ENCODE results near the gene CFAP57. TPM values are rescaled to one million over a fixed set of nuclear protein-coding genes. Genes with fewer than 3 reads are reported as not detected.

Gene CFAP57
- total and polyA plus RNA-seq, 9 of the 15 experiments (the other 6 are each of a cell fraction or from before 2014, with no cell fraction given), result 0.04 to 0.22 (median 0.07) TPM; not detected in 3

GRCh38 chr1:43227143-43227764 lies 55.1 kb downstream of the CFAP57 start (continued):
- TF ChIP-seq ZNF175 (CRISPR knock-in tag; IDR thresholded peaks at IDR 0.05; ENCODE audit: low read depth) (no peak), KLF1 (tag; IDR thresholded peaks at IDR 0.05) (no peak), ZMIZ1 (IDR thresholded peaks at IDR 0.05; ENCODE audit: low read depth in 2 of 2, low read length in 2 of 2) (no peak), BRF1 (IDR thresholded peaks at IDR 0.05; ENCODE audit: borderline replicate concordance, extremely low read depth, insufficient read length) (no peak), TSHZ1 (CRISPR knock-in tag; IDR thresholded peaks at IDR 0.05) (no peak), RFX7 (CRISPR knock-in tag; IDR thresholded peaks at IDR 0.05) (no peak), VEZF1 (CRISPR knock-in tag; IDR thresholded peaks at IDR 0.05) (no peak), RCOR1 (IDR thresholded peaks at IDR 0.05; ENCODE audit: borderline replicate concordance in 1 of 2, low read depth in 2 of 2, low read length in 2 of 2) (peak in 1 of 2 experiments; percentile 44; a peak in 1 of 4 replicates), TGIF2 (CRISPR knock-in tag; IDR thresholded peaks at IDR 0.05) (no peak), SMAD1 (IDR thresholded peaks at IDR 0.05; ENCODE audit: low read depth, low read length, partially characterized antibody) (no peak), MAFG (tag; conservative IDR thresholded peaks at IDR 0.05) (peak; percentile 74), MAX (CRISPR knock-in tag; IDR thresholded peaks at IDR 0.05) (peak; percentile 25; the same call in 1 of the 2 replicates), RBM39 (optimal IDR thresholded peaks at IDR 0.05; ENCODE audit: low read depth, low read length) (no peak), ZNF511 (CRISPR knock-in tag; IDR thresholded peaks at IDR 0.05) (no peak), ZNF280B (CRISPR knock-in tag; IDR thresholded peaks at IDR 0.05) (no peak), FOSL1 (tag; conservative IDR thresholded peaks at IDR 0.05) (no peak)

All from K562 (cell line).